GM10266 (cell line): ENCODE results near the gene BCAR3.

Experiments used
- DNase-seq: peaks from one replicate; pipeline ENCODE4 v3.0.0; 2012; ENCODE audit errors: extremely low spot score
- CTCF ChIP-seq: IDR thresholded peaks from 2 replicates; pipeline ENCODE4 v1.5.1; 2012; ENCODE audit warnings: mild to moderate bottlenecking, low read depth; ENCODE audit not compliant: control insufficient read depth, insufficient read depth; ENCODE audit errors: missing control alignments

Gene BCAR3

GRCh38 chr1:93673163-93673829 is 8.3 kb downstream of the BCAR3 start:
- TF ChIP-seq CTCF: no peak
- DNase-seq: no peak

- no peak for DNase-seq
- TF ChIP-seq CTCF: no peak
These were observed 9.0 kb downstream of the BCAR3 start for GRCh38 chr1:93672477-93673162.

- no peak for DNase-seq
- TF ChIP-seq CTCF: no peak
These were observed 9.6 kb downstream of the BCAR3 start for GRCh38 chr1:93672069-93672468.

- TF ChIP-seq CTCF: no peak
- no peak for DNase-seq
These were observed 10.5 kb downstream of the BCAR3 start for GRCh38 chr1:93671099-93671621.

GRCh38 chr1:93670141-93670540 is 11.5 kb downstream of the BCAR3 start:
- no peak for TF ChIP-seq CTCF
- DNase-seq: no peak

- no peak for DNase-seq
- TF ChIP-seq CTCF: no peak
These were observed 12.3 kb downstream of the BCAR3 start for GRCh38 chr1:93669369-93669768.

GRCh38 chr1:93668951-93669350 is 12.7 kb downstream of the BCAR3 start:
- DNase-seq: no peak
- TF ChIP-seq CTCF: no peak
